GM12874 (cell line): ENCODE data around the gene NPAS2.

Source experiments
- CTCF ChIP-seq: IDR thresholded peaks from 2 replicates; pipeline ENCODE4 v1.5.1; 2011; ENCODE audit warnings: low read depth, mild to moderate bottlenecking, control low read depth, low read length, moderate library complexity; ENCODE audit not compliant: insufficient read depth

Gene NPAS2

DNA sequence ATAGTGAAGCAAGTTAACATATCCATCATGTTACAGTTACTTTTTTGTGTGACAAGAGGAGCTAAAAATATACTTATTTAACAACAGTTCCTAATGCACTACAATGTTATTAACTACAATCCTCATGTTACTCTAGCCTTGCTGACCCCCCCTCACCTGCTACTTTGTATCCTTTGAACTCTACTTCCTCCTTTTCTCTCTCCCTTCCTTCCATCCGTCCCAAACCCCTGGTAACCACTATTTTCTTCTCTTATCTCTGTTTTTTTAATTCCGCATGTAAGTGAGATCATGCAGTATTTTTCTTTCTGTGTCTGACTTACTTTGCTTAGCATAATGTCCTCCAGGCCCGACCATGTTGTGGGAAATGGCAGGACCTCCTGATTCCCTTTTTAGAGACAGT is 59.4 kb downstream of the NPAS2 start:
- TF ChIP-seq CTCF, result no peak

DNA sequence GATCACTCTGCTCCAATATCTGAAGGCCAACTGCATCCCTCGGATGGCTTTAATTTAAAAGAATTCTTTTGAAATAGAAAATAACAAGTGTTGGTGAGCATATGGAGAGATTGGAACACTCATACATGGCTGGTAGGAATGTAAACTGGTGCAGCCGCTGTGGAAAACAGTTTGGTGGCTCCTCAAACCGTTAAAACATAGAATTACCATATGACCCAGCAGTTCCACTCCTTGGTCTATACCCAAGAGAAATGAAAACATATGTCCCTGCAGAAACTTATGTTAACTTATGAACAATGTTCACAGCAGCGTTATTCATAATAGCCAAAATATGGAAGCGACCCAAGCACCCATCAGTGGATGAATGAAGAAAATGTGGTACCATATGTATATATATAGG is 60.1 kb downstream of the NPAS2 start:
- TF ChIP-seq CTCF, result no peak

GRCh38 chr2:100880730-100881129 is 60.8 kb downstream of the NPAS2 start:
- no peak for TF ChIP-seq CTCF

DNA sequence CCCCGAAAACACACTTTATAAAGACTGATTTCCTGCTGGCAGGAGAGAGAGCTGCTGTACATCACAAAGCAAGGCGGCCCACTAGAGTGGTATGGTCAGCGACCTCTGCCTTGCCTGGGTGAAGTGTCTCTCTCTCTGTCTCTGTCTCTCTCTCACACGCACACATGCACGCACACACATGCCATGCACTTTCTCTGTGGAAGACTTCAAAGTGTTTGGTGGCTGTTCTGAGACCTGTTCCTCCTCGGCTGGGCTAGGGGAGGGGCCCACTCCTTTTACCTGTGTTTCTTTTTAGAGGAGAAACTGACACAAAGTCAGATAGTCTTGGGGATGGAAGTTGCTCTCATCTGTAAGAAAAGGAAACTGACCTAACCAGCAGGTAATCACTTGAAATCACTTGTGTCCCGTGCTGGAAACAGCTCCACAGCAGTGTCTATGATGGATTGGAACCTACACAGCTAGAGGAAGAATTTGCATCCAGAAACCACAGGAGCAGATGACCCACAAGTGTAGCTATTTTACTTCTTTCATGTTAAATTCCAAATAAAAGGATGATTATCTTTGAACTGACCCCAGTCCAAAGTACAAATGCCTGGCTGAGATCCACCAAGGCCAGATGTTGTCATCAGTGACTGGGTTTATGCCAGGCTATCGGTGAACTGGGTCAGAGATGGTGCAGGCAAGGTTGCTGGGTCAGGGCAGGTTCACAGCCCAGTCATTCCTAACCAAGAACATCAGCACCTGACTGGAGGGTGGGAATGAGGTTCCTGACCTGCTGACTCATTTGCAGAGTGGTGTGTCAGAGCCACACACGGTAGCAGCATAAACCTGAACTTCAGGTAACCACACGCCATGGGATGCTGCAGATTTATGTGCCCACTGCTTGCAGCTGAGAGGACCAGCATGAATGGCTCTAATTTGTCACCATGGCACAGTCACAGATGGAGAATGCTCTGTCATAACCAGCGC is 63.0 kb downstream of the NPAS2 start:
- TF ChIP-seq CTCF, result no peak

- TF ChIP-seq CTCF, result no peak
Measured at GRCh38 chr2:100884145-100884621, 64.2 kb downstream of the NPAS2 start.

- no peak for TF ChIP-seq CTCF
Measured at GRCh38 chr2:100886085-100886484, 66.1 kb downstream of the NPAS2 start.

DNA sequence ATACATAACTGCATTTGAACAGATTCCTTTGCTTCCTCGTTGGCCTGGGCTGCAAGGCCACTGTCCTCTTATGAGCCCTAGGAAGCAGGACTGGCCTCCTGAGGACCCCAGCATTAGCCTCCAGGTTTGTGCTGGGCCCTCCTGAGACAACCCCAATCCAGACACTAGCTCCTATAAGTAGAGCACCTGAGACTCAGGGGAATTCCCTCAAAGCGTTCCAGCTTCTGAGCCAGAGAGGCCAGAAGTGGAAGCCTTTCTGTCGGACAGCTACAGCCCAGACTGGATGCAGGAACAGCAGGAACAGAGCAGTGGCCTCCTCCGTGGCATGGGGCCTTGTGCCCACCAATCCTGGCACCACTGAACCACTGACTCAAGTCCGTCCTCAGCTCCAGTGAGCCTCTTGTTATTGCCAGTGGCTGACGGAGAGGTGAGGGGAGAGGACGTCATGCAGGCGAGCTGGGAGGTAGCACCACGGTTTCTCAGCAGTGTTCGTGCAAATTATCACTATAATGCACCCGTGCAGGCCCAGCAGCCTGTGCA is 67.2 kb downstream of the NPAS2 start:
- no peak for TF ChIP-seq CTCF
